Iris pigment epithelial cell (primary cell): ENCODE measurements around the gene GALNT4.

Experiments used
- DNase-seq: peaks from one replicate; pipeline ENCODE4 v3.0.0-alpha.2; 2011; ENCODE audit warnings: low read depth

GALNT4 gene

DNA sequence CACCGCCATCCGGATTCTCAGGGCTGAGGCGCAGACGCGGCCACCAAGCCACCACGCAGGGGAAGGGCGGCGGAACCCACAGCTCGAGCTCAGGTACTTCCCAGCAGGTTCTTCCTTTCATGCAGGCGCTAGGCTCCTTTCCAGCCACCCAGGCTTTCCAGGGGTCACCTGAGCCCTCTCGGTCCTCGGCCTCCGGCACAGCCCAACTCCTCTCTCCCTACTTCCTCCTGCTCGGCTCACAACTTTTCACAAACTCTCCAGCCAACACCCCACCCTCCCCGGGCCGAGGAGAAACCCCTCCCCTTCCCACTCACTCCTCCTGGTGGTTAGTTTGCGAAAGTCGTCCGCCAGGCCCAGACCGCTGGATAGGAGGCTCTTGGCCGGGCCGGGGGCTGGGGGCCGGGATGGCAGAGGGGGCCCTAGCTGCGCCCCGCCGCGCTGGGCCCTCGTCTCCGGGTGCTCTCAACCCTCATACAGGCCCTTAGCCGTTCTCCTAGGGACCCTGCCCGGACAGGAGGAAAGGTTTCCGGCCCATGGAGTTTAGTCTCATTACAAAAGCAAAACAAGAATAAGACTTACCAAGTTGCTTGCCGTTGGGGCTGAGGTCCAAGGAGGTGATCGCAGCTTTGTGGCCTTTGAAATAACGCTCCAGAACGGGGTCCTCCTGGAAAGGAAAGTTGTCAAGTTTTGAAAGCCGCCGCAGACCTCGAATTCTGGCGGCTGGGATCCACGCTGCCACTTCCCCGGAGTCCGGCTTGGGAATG, at the start of gene GALNT4:
Gene GALNT4, minus strand, starts transcription at position 256 of the 764 bp plus-strand sequence. Its CDS starts 247 bp downstream, at position 9.
- DNase-seq = peak; percentile 91

DNA sequence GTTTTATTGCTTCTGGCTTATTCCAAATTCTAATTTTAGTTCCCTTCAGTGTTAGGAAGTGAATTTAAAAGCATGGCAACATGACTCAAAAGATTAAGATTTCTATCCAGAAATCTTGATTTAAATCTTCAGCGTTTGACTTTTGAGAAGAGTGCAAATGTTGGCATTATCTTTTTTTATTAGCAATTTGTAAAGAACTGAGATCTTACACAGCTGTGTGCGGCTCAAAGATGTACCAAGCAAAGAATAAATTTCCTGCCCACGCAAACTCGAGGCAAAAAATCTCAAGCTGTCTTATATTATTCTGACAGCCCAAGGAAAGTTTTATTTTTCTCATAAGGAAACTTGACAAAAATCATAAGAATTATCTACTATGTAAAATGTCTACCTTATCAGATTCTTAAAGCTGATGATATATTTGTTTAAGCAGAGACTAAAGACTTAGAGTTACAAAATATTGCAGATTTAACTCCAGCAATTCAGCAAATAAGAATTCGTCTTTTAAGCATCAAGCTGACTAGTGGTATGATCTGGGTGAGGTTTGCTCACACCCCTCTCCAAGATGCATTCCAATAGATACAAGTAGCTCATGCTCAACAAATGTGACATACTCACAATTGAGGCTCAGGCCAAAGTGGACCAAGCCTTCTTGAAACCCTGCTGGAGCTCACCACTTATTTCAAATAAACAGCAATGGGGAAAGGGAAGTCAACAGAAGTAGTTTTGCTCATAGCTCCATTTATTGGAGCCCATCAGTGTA, 48.6 kb upstream of the GALNT4 start:
- DNase-seq = no peak

- DNase-seq = peak; percentile 28
Measured at GRCh38 chr12:89571491-89572195, 47.0 kb upstream of the GALNT4 start.

DNA sequence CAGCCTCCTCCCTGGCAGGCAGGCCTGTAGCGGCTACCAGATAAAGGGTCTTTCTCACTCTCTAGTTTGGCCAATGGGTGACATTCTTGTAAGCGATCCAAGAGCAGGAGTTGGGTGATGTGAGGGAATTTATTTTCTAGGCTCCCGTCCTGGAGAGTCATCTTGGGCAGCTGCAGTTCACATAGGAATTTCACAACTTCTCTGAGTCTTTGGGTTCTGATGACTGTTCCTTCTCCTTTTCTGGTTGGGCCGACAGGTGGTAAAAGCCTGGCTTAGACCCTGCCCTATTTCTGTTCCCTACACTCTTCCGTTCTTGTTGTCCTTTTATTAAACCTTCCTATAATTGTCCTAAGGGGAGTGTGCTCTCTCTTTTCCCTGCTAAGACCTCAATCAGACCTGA, 43.9 kb upstream of the GALNT4 start:
- DNase-seq = no peak

DNA sequence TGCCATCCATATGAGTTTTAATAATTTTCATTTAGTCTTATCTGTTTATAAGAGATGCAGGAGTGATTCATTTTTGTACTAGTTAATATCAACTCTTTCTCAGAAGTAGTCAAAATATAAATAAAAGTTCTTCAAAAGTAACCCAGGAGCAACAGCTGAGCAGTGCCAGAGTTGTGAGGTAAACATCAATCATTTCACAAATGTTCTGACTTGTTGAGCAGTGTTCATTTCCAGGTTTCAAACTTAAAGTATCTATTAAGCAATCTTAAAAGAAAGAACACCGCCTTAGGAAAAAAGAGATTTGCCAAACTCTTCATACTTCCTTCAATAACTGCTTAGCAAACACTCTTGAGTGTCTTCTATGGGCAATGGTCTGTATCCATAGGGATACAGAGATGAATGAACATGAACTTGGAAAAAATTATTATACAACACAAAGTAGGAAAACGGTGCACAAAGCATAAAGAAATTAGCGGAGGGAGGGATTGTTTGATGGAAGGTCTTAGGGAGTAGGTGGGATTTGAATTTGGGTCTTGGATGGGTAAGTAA, 43.2 kb upstream of the GALNT4 start:
- DNase-seq = no peak

DNA sequence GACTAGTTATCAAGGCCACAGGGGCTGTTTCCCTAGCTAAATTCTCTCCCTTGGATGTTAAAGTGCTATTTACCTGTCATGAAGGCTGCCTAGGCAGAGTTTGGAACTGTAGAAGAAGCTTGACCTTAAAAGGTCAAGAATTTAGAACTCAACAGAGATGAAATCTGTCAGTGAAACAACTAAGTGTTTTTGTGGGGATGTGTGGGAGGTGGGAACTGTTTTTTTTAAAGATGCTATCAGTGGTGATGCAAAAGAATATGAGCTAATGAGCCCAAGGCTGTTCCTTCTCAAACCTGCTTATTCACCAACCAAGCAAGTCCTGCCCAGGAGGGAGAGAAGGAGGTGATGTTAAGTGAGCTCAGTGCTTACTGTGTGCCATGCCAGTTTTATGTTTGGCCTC, 42.0 kb upstream of the GALNT4 start:
- peak; percentile 62 for DNase-seq

GRCh38 chr12:89565002-89565401, 40.4 kb upstream of the GALNT4 start:
- DNase-seq = no peak

GRCh38 chr12:89559753-89560152, 35.2 kb upstream of the GALNT4 start:
- DNase-seq = no peak

DNA sequence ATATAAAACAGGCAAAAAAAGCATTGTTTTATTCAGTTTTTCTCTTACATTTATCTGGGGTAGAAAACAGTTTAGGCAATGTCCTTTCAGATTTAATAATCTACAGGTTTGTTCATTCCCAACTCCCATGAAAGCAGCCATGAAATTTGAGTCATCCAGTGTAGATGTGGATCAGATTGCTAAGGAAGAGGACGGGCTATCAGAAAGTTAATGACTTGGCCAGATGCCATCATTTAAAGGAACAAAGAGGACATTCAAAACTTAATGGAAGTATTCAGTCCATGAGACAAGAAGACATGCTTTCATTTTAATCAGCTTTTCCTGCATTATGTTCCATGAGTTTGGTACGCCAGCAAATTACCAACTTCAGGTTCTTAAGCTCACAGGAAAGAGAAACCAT, 32.4 kb upstream of the GALNT4 start:
- no peak for DNase-seq

DNA sequence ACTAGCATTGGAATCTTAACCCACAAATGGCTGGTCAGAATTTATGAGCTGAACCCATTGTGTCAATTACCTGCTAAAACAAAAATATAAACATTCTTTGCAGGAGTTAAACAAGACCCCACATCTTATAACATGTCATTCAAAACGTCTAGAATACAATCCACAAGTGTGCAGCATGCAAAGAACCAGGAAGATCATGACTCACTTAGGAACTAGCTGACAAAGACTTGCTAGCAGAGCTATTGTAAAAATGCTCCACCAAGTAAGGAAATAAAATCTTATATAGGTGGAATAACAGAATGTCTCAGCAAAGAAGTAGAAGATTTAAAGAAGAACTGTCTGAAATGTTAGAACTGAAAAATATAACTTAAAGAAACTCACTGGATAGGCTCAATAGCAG, 27.8 kb upstream of the GALNT4 start:
- peak; percentile 52 for DNase-seq

GRCh38 chr12:89551747-89552146, 27.2 kb upstream of the GALNT4 start:
- DNase-seq = no peak

GRCh38 chr12:89547101-89547500, 22.5 kb upstream of the GALNT4 start:
- DNase-seq = no peak

GRCh38 chr12:89546151-89546550, 21.6 kb upstream of the GALNT4 start:
- no peak for DNase-seq

DNA sequence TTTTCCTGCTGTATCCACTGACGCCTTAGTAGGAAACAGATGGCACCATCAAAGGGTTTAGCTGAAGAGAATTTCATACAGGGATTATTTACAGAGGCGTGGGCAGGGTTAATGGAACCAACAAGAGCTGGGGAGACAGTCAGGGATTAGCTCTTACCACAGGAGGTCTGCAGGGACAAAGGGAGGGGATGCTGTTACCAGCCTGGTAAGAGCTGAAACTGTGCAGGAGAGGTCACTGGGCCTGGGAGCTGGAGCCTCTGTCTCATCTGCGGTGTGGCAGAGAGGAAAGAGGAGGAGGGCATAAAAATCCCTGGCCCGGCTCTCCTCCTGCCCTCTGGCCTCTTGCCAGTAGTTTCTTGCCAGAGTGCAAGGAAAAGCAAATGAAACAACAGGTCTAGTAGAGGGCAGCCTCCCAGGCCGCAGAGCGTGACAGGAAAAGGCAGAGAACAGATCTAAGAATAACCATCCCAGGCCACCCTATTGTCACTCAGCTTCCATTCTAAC, 20.1 kb upstream of the GALNT4 start:
- peak; percentile 35 for DNase-seq

DNA sequence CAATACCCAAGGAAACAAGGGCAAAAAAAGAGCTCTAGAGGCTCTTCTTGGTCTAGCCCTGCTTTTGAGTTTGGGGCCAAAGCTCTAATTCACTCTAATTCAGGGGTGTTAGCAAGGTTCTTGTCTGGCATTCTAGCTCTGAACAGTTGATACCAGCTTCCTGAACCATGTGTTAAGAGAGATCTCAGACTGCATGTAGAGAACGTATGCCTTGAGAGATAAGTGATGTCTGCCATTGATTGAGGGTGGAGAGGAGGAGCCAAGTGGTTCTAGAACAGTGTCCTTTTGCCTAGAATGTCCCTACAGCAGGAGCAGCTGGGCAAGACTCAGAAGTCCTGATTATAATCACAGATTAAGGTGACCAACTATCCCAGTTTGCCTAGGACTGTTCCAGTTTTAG, 19.4 kb upstream of the GALNT4 start:
- no peak for DNase-seq

- DNase-seq = peak; percentile 84
Measured at GRCh38 chr12:89542912-89543592, 18.5 kb upstream of the GALNT4 start.

DNA sequence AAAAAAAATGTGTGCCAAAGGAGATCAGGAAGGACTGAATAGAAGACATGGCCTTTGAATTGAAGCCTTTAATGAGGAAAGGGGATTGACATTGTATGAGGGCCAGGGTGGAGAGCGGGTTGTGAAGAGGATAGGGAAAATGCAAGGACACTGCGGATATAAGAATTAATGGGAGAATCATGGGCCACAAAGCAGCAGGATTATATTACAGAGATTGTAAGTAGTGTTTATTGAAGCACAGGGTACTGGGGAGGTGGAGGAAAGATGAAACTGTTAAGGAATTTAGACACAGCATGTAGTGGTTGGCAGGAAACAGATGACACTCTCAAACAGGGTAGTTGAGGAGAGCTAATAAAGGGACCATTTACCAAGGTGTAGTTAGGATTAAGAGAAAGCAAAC, 17.6 kb upstream of the GALNT4 start:
- no peak for DNase-seq

DNA sequence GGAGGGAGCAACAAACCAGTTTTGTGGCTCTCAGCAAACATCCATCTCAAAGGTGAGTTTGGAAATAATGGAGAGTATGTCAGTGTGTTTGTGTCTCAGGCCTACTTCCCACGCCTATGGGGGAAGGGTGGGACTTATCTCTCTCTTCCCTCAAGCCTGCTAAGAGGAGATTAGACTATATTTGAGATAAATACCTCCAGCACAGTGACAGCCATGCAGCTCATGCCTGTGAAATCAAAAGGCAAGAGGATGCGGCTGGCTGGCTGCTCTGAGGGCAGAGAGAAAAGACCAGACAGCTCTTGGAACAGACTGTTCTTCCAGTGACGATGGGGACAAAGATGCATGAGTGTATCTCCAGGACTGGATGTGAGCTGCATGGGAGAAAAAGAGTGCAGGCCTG, 16.0 kb upstream of the GALNT4 start:
- no peak for DNase-seq

GRCh38 chr12:89539426-89540223, 15.0 kb upstream of the GALNT4 start:
- DNase-seq = no peak

DNA sequence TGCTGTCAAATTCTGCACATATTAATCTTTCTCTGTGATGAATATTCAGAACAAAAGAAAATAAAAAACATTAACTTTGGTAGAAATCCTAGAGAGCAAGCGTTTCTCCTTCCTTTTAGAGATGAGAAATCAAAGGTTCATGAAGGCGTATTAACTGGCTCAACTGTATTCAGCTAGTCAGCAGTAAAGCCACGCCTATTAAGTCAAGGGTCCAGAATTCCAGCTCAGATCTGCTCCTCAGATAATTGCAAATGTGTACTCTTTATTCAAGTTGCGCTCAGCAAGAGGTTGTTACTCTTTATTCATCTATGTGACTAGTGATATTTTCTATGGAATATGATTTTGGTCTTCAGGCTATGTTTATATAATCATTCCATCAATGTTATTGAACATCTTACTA, 14.3 kb upstream of the GALNT4 start:
- DNase-seq = no peak

GRCh38 chr12:89537389-89537788, 12.8 kb upstream of the GALNT4 start:
- no peak for DNase-seq
